Epithelial cell of prostate (primary cell): Measurements from ENCODE around the gene YPEL5.
A peak's percentile ranks its signal among the peaks of the same experiment; 100 is the strongest.

Source experiments
- DNase-seq: peaks from one replicate; pipeline ENCODE4 v3.0.0-alpha.2; 2011; ENCODE audit warnings: low read depth, low spot score
- H3K27ac ChIP-seq: fragments of 450-650 bp; 2 replicates; pipeline ENCODE4 v1.5.1; 2017; ENCODE audit warnings: mild to moderate bottlenecking

The YPEL5 gene

GRCh38 chr2:30162806-30163205 lies 16.0 kb downstream of the YPEL5 start:
- no peak for DNase-seq
- no peak overlapping the region for H3K27ac ChIP-seq

- no peak for DNase-seq
- H3K27ac ChIP-seq = peak overlapping the region; percentile 43
Observed at GRCh38 chr2:30164131-30164925, 17.5 kb downstream of the YPEL5 start.

- peak overlapping the region; percentile 43 for H3K27ac ChIP-seq
- peak; percentile 50 for DNase-seq
Observed at GRCh38 chr2:30165050-30165520, 18.3 kb downstream of the YPEL5 start.

- no peak for DNase-seq
- H3K27ac ChIP-seq = no peak overlapping the region
Observed at GRCh38 chr2:30165617-30166016, 18.8 kb downstream of the YPEL5 start.

GRCh38 chr2:30172627-30173026 lies 25.8 kb downstream of the YPEL5 start:
- no peak overlapping the region for H3K27ac ChIP-seq
- no peak for DNase-seq

GRCh38 chr2:30177440-30177839 lies 30.6 kb downstream of the YPEL5 start:
- H3K27ac ChIP-seq = no peak overlapping the region
- DNase-seq = no peak

GRCh38 chr2:30177956-30178355 lies 31.1 kb downstream of the YPEL5 start:
- DNase-seq = no peak
- no peak overlapping the region for H3K27ac ChIP-seq

GRCh38 chr2:30178618-30179434 lies 32.0 kb downstream of the YPEL5 start:
- no peak overlapping the region for H3K27ac ChIP-seq
- DNase-seq = no peak

GRCh38 chr2:30179536-30179935 lies 32.7 kb downstream of the YPEL5 start:
- DNase-seq = no peak
- no peak overlapping the region for H3K27ac ChIP-seq

GRCh38 chr2:30180226-30180625 lies 33.4 kb downstream of the YPEL5 start:
- DNase-seq = no peak
- H3K27ac ChIP-seq = no peak overlapping the region

GRCh38 chr2:30181176-30181575 lies 34.4 kb downstream of the YPEL5 start:
- H3K27ac ChIP-seq = no peak overlapping the region

GRCh38 chr2:30184035-30184434 lies 37.2 kb downstream of the YPEL5 start:
- DNase-seq = no peak
- H3K27ac ChIP-seq = no peak overlapping the region

More at GRCh38 chr2:30181176-30181575, 34.4 kb downstream of the YPEL5 start:
- no peak for DNase-seq

- no peak overlapping the region for H3K27ac ChIP-seq
- no peak for DNase-seq
Observed at GRCh38 chr2:30185178-30185577, 38.4 kb downstream of the YPEL5 start.

- no peak for DNase-seq
- H3K27ac ChIP-seq = no peak overlapping the region
Observed at GRCh38 chr2:30188292-30188691, 41.5 kb downstream of the YPEL5 start.

GRCh38 chr2:30190637-30191036 lies 43.8 kb downstream of the YPEL5 start:
- no peak for DNase-seq
- H3K27ac ChIP-seq = no peak overlapping the region

GRCh38 chr2:30191107-30191506 lies 44.3 kb downstream of the YPEL5 start:
- H3K27ac ChIP-seq = no peak overlapping the region
- DNase-seq = no peak

- DNase-seq = no peak
Observed at GRCh38 chr2:30191819-30192271, 45.0 kb downstream of the YPEL5 start.

GRCh38 chr2:30192314-30192713 lies 45.5 kb downstream of the YPEL5 start:
- no peak for DNase-seq
- no peak overlapping the region for H3K27ac ChIP-seq

More at GRCh38 chr2:30191819-30192271, 45.0 kb downstream of the YPEL5 start:
- no peak overlapping the region for H3K27ac ChIP-seq

GRCh38 chr2:30193104-30193681 lies 46.4 kb downstream of the YPEL5 start:
- DNase-seq = no peak

GRCh38 chr2:30194421-30194820 lies 47.6 kb downstream of the YPEL5 start:
- no peak for DNase-seq
- H3K27ac ChIP-seq = no peak overlapping the region

More at GRCh38 chr2:30193104-30193681, 46.4 kb downstream of the YPEL5 start:
- no peak overlapping the region for H3K27ac ChIP-seq

GRCh38 chr2:30195016-30195415 lies 48.2 kb downstream of the YPEL5 start:
- no peak for DNase-seq
- H3K27ac ChIP-seq = no peak overlapping the region
